OCI-LY1 (cell line): ENCODE measurements around the gene CDH22.

Source experiments
- H2AFZ ChIP-seq: fragments of 200-600 bp; sonication (generic), shearing (Covaris generic); 2 replicates; pipeline ENCODE4 v1.6.0; 2014; ENCODE audit warnings: antibody characterized with exemption, mild to moderate bottlenecking, low read length
- H3F3A ChIP-seq: fragments of 200-600 bp; sonication (generic), shearing (Covaris generic); 2 replicates; pipeline ENCODE4 v1.6.0; 2014; ENCODE audit warnings: mild to moderate bottlenecking, antibody characterized with exemption, low read length, moderate library complexity; ENCODE audit not compliant: insufficient read depth
- H3K27ac ChIP-seq: fragments of 200-600 bp; sonication (generic); 2 replicates; pipeline ENCODE4 v1.5.1; 2014; ENCODE audit warnings: low read length, mixed run types, mild to moderate bottlenecking, low read depth; ENCODE audit not compliant: poor library complexity, severe bottlenecking
- H3K27me3 ChIP-seq: fragments of 200-600 bp; sonication (generic); 2 replicates; pipeline ENCODE4 v1.6.0; 2014; ENCODE audit warnings: antibody characterized with exemption, mild to moderate bottlenecking, low read length, moderate library complexity; ENCODE audit not compliant: insufficient read depth
- H3K36me3 ChIP-seq: fragments of 200-600 bp; sonication (generic); 2 replicates; pipeline ENCODE4 v1.6.1; 2014; ENCODE audit warnings: mild to moderate bottlenecking, antibody characterized with exemption, low read length, moderate library complexity, mixed read lengths; ENCODE audit not compliant: insufficient read depth
- H3K4me1 ChIP-seq: fragments of 200-600 bp; sonication (generic); 2 replicates; pipeline ENCODE4 v1.5.1; 2014; ENCODE audit warnings: mild to moderate bottlenecking, low read length, moderate library complexity; ENCODE audit not compliant: insufficient read depth, severe bottlenecking
- H3K4me2 ChIP-seq: fragments of 200-600 bp; sonication (generic), shearing (Covaris generic); 2 replicates; pipeline ENCODE4 v1.6.1; 2014; ENCODE audit warnings: low read length
- H3K4me3 ChIP-seq: fragments of 200-600 bp; sonication (generic); 2 replicates; pipeline ENCODE4 v1.5.1; 2014; ENCODE audit warnings: low read length, low read depth, mild to moderate bottlenecking, mixed read lengths; ENCODE audit not compliant: poor library complexity, severe bottlenecking
- H3K79me2 ChIP-seq: fragments of 200-600 bp; shearing (Covaris generic); 2 replicates; pipeline ENCODE4 v1.6.1; 2016; ENCODE audit warnings: mixed run types, low read length, mixed read lengths; ENCODE audit not compliant: insufficient read depth
- H3K9ac ChIP-seq: fragments of 200-600 bp; sonication (generic), shearing (Covaris generic); 2 replicates; pipeline ENCODE4 v1.6.1; 2014; ENCODE audit warnings: mild to moderate bottlenecking, low read length, mixed read lengths
- H3K9me2 ChIP-seq: fragments of 200-600 bp; sonication (generic), shearing (Covaris generic); 2 replicates; pipeline ENCODE4 v1.6.1; 2014; ENCODE audit warnings: low read depth, mild to moderate bottlenecking, low read length, mixed read lengths
- H3K9me3 ChIP-seq: fragments of 200-600 bp; shearing (Covaris generic); 2 replicates; pipeline ENCODE4 v1.6.1; 2014; ENCODE audit warnings: low read length, mixed read lengths
- H4K20me1 ChIP-seq: fragments of 200-600 bp; sonication (generic), shearing (Covaris generic); 2 replicates; pipeline ENCODE4 v1.6.0; 2016; ENCODE audit warnings: mild to moderate bottlenecking, low read length; ENCODE audit not compliant: insufficient read depth
- CTCF ChIP-seq: fragments of 200-600 bp; sonication (generic), shearing (Covaris generic); IDR thresholded peaks from 2 replicates; pipeline ENCODE4 v1.5.1; 2017; ENCODE audit warnings: mild to moderate bottlenecking, antibody characterized with exemption, low read length, moderate library complexity, mixed read lengths
- EZH2 ChIP-seq: fragments of 200-600 bp; sonication (generic), shearing (Covaris generic); IDR thresholded peaks from 2 replicates; pipeline ENCODE4 v1.8.0; 2017; ENCODE audit warnings: borderline replicate concordance, mixed run types, mild to moderate bottlenecking, antibody characterized with exemption, low read length, moderate library complexity, mixed read lengths

The CDH22 gene

DNA sequence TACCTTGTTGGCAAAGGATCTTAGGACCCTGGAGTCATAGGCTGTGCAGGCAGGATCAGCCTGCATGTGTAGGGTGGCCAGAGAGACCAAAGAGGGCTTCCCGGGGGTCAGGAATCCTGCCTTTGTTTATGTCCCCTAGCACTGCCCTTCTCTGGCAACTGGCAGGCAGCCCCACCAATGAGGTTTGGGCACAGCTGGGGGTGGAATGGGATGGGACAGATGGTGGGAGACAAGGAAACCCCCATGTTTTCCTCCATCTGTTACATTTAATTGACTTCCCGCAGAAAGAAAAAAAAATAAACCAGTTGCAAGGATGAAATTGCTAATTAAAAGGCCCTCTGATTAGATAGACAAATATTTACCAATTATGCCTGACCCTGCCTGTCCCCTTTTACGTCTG lies 162.6 kb downstream of the CDH22 start:
- Histone ChIP-seq H3K9me2 (no peaks in the 10 kb centered on the region), H3F3A (no peaks in the 10 kb centered on the region), H3K27ac (no peak overlapping the region), H3K9me3 (no peaks in the 10 kb centered on the region), H2AFZ (no peak overlapping the region), H4K20me1 (no peaks in the 10 kb centered on the region), H3K4me2 (no peak overlapping the region), H3K9ac (no peak overlapping the region), H3K4me1 (no peaks in the 10 kb centered on the region), H3K4me3 (no peak overlapping the region), H3K27me3 (peaks cover 5% of the 10 kb centered on the region; the same call in 1 of the 2 replicates), H3K79me2 (no peaks in the 10 kb centered on the region), H3K36me3 (no peaks in the 10 kb centered on the region)
- no peak for TF ChIP-seq EZH2
- no peak for TF ChIP-seq CTCF

DNA sequence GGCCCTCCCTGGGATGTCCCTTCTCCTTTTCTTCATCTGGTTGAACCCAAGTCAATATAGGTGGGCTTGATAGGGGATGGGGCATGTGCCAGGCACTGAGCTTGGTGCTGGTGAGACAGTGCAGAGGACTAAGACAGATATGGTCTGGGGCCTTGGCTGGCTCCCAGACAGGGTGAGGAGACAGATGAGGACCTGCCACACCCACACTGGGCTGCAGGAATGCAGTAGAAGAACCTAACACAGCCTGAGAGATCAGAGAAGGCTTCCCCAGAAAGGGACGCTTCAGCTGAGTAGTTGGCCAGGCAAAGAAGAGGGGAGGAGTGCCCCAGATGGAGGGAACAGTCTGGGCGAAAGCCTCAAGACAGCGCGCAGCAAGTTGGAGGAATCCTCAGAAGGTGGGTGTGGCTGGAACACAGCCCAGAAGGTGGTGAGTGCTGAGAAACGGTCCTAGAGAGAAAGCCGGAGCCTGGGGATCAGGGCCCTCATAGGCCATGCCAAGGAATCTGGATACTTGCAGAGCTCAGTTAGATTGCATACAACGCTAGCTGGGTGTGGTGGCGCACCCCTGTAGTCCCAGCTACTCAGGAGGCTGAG lies 163.8 kb downstream of the CDH22 start:
- no peaks in the 10 kb centered on the region for H3K36me3 ChIP-seq
- TF ChIP-seq EZH2 (no peak), CTCF (no peak)

GRCh38 chr20:46142124-46142523 lies 166.2 kb downstream of the CDH22 start:
- H3F3A ChIP-seq = no peaks in the 10 kb centered on the region
- H3K36me3 ChIP-seq = no peaks in the 10 kb centered on the region
- H3K9me2 ChIP-seq = no peaks in the 10 kb centered on the region
- no peaks in the 10 kb centered on the region for H3K9me3 ChIP-seq
- no peak overlapping the region for H3K4me2 ChIP-seq
- H3K9ac ChIP-seq = no peak overlapping the region
- no peak for TF ChIP-seq EZH2
- TF ChIP-seq CTCF = no peak
- H3K27me3 ChIP-seq = peaks cover 5% of the 10 kb centered on the region; the same call in 1 of the 2 replicates
- no peak overlapping the region for H2AFZ ChIP-seq
- H3K4me3 ChIP-seq = no peak overlapping the region
- no peaks in the 10 kb centered on the region for H3K79me2 ChIP-seq
- no peaks in the 10 kb centered on the region for H3K4me1 ChIP-seq
- no peak overlapping the region for H3K27ac ChIP-seq
- H4K20me1 ChIP-seq = no peaks in the 10 kb centered on the region

More for the DNA sequence above, 163.8 kb downstream of the CDH22 start:
- Histone ChIP-seq H3K4me1 (no peaks in the 10 kb centered on the region), H4K20me1 (no peaks in the 10 kb centered on the region), H3K9ac (no peak overlapping the region), H3K9me2 (no peaks in the 10 kb centered on the region), H3K27ac (no peak overlapping the region), H2AFZ (no peak overlapping the region), H3K4me2 (no peak overlapping the region), H3F3A (no peaks in the 10 kb centered on the region), H3K79me2 (no peaks in the 10 kb centered on the region), H3K4me3 (no peak overlapping the region), H3K27me3 (peaks cover 5% of the 10 kb centered on the region; the same call in 1 of the 2 replicates), H3K9me3 (no peaks in the 10 kb centered on the region)
